ENCODE measurements around the gene C17orf58. TPM values are rescaled to one million over a fixed set of nuclear protein-coding genes. Genes with fewer than 3 reads are reported as not detected.

The C17orf58 gene
- total RNA-seq, 1 donor from 2014 or later: 6.7 TPM

GRCh38 chr17:68013385-68013784 lies 17.1 kb upstream of the C17orf58 start:
- peaks cover 5% of the 10 kb centered on the region for H3K27me3 Mint-ChIP-seq (ENCODE audit: unreplicated experiment)
- no peak for DNase-seq (ENCODE audit: low spot score)
- H3K4me1 Mint-ChIP-seq (ENCODE audit: unreplicated experiment): peaks cover 10% of the 10 kb centered on the region

GRCh38 chr17:68011199-68011665 lies 15.0 kb upstream of the C17orf58 start:
- peak; percentile 70 for DNase-seq (ENCODE audit: low spot score)
- H3K9me3 Mint-ChIP-seq (ENCODE audit: unreplicated experiment): no peaks in the 10 kb centered on the region
- peak; percentile 72 for TF ChIP-seq CTCF (IDR thresholded peaks at IDR 0.05; ENCODE audit: unreplicated experiment)
- peaks cover 10% of the 10 kb centered on the region for H3K4me1 Mint-ChIP-seq (ENCODE audit: unreplicated experiment)
- peaks cover 5% of the 10 kb centered on the region for H3K27me3 Mint-ChIP-seq (ENCODE audit: unreplicated experiment)
- H3K27ac Mint-ChIP-seq (ENCODE audit: unreplicated experiment): no peak overlapping the region
- H3K36me3 Mint-ChIP-seq (ENCODE audit: low read depth, unreplicated experiment): no peaks in the 10 kb centered on the region
- H3K4me3 Mint-ChIP-seq (ENCODE audit: unreplicated experiment): no peak overlapping the region

More at GRCh38 chr17:68013385-68013784, 17.1 kb upstream of the C17orf58 start:
- no peaks in the 10 kb centered on the region for H3K9me3 Mint-ChIP-seq (ENCODE audit: unreplicated experiment)
- no peak for TF ChIP-seq CTCF (IDR thresholded peaks at IDR 0.05; ENCODE audit: unreplicated experiment)
- H3K4me3 Mint-ChIP-seq (ENCODE audit: unreplicated experiment): no peak overlapping the region
- no peaks in the 10 kb centered on the region for H3K36me3 Mint-ChIP-seq (ENCODE audit: low read depth, unreplicated experiment)
- no peak overlapping the region for H3K27ac Mint-ChIP-seq (ENCODE audit: unreplicated experiment)

GRCh38 chr17:68006797-68007196 lies 10.5 kb upstream of the C17orf58 start:
- no peaks in the 10 kb centered on the region for H3K36me3 Mint-ChIP-seq (ENCODE audit: low read depth, unreplicated experiment)
- H3K4me3 Mint-ChIP-seq (ENCODE audit: unreplicated experiment): no peak overlapping the region
- H3K27ac Mint-ChIP-seq (ENCODE audit: unreplicated experiment): no peak overlapping the region
- H3K27me3 Mint-ChIP-seq (ENCODE audit: unreplicated experiment): peaks cover 1% of the 10 kb centered on the region
- H3K9me3 Mint-ChIP-seq (ENCODE audit: unreplicated experiment): no peaks in the 10 kb centered on the region
- H3K4me1 Mint-ChIP-seq (ENCODE audit: unreplicated experiment): no peaks in the 10 kb centered on the region
- no peak for TF ChIP-seq CTCF (IDR thresholded peaks at IDR 0.05; ENCODE audit: unreplicated experiment)
- no peak for DNase-seq (ENCODE audit: low spot score)

GRCh38 chr17:68004201-68004600 lies 7.9 kb upstream of the C17orf58 start:
- H3K27ac Mint-ChIP-seq (ENCODE audit: unreplicated experiment): no peak overlapping the region

More at GRCh38 chr17:68004201-68004600, 7.9 kb upstream of the C17orf58 start:
- no peak for DNase-seq (ENCODE audit: low spot score)
- Mint-ChIP-seq H3K4me3 (ENCODE audit: unreplicated experiment) (no peak overlapping the region), H3K36me3 (ENCODE audit: low read depth, unreplicated experiment) (no peaks in the 10 kb centered on the region), H3K9me3 (ENCODE audit: unreplicated experiment) (no peaks in the 10 kb centered on the region), H3K4me1 (ENCODE audit: unreplicated experiment) (no peaks in the 10 kb centered on the region), H3K27me3 (ENCODE audit: unreplicated experiment) (no peaks in the 10 kb centered on the region)
- TF ChIP-seq CTCF (IDR thresholded peaks at IDR 0.05; ENCODE audit: unreplicated experiment): no peak
